22Rv1 (cell line): ENCODE data around the gene SLC35F3.

Source experiments
- ZFX ChIP-seq: fragments of 450-650 bp; IDR thresholded peaks from 2 replicates; pipeline ENCODE4 v1.6.1; 2017; ENCODE audit warnings: antibody characterized with exemption, borderline replicate concordance
- TF ChIP-seq, protein P1 (sequence below): fragments of 450-650 bp; IDR thresholded peaks from 2 replicates; pipeline ENCODE4 v1.5.1; 2017; ENCODE audit warnings: mild to moderate bottlenecking

DNA sequence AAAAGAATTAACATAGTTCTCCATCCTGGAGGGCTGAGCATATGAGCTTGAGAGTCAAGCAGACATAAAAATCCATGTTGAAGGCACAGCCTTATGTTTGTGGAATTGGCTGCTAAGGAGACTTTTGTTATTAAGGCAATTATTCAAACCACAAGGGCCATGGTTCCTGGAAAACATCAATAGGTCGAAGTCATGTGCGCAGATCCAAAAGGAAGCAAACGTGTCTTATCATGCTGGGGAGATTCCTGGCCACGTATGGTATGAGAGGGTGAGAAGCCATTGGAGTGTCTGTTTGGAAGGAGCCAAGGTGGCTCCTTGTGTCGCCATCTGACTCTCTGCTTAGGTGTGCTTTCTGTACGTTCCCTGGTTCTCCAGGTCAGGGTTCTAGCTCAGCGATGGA lies 406.9 kb downstream of the SLC35F3 start:
- TF ChIP-seq, protein P1, sequence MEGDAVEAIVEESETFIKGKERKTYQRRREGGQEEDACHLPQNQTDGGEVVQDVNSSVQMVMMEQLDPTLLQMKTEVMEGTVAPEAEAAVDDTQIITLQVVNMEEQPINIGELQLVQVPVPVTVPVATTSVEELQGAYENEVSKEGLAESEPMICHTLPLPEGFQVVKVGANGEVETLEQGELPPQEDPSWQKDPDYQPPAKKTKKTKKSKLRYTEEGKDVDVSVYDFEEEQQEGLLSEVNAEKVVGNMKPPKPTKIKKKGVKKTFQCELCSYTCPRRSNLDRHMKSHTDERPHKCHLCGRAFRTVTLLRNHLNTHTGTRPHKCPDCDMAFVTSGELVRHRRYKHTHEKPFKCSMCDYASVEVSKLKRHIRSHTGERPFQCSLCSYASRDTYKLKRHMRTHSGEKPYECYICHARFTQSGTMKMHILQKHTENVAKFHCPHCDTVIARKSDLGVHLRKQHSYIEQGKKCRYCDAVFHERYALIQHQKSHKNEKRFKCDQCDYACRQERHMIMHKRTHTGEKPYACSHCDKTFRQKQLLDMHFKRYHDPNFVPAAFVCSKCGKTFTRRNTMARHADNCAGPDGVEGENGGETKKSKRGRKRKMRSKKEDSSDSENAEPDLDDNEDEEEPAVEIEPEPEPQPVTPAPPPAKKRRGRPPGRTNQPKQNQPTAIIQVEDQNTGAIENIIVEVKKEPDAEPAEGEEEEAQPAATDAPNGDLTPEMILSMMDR, result no peak
- no peak for TF ChIP-seq ZFX
